NCI-H128 (cell line): ENCODE data around the gene PYURF.
A peak's percentile ranks its signal among the peaks of the same experiment; 100 is the strongest.
"Not testable (repeated sequence)": the region's sequence is repeated elsewhere in the genome, so short reads cannot be mapped to it uniquely, and the experiment has no call there.

Source experiments
- DNase-seq: peaks from one replicate; lab custom pipeline; 2025; ENCODE audit not compliant: unreplicated experiment; lab: John Stamatoyannopoulos, UW

The PYURF gene

GRCh38 chr4:88523325-88524129 lies at the start of gene PYURF:
Gene PYURF, minus strand, starts transcription at chr4:88523776. Its CDS starts 76 bp downstream, at chr4:88523700.
- peak; percentile 75 for DNase-seq

- DNase-seq, result no peak
Observed at GRCh38 chr4:88570001-88570400, 46.4 kb upstream of the PYURF start.

- DNase-seq, result no peak
Observed at GRCh38 chr4:88567591-88567990, 44.0 kb upstream of the PYURF start.

GRCh38 chr4:88549815-88550214 lies 26.2 kb upstream of the PYURF start:
- DNase-seq, result no peak

- not testable (repeated sequence) for DNase-seq
Observed at GRCh38 chr4:88539322-88540068, 15.9 kb upstream of the PYURF start.

- DNase-seq, result no peak
Observed at GRCh38 chr4:88537709-88538108, 14.1 kb upstream of the PYURF start.

- no peak for DNase-seq
Observed at GRCh38 chr4:88535090-88535755, 11.6 kb upstream of the PYURF start.

- no peak for DNase-seq
Observed at GRCh38 chr4:88533937-88534750, 10.6 kb upstream of the PYURF start.

- no peak for DNase-seq
Observed at GRCh38 chr4:88533088-88533790, 9.7 kb upstream of the PYURF start.

- DNase-seq, result no peak
Observed at GRCh38 chr4:88531549-88531948, 8.0 kb upstream of the PYURF start.

GRCh38 chr4:88528861-88529260 lies 5.3 kb upstream of the PYURF start:
- DNase-seq, result no peak

- DNase-seq, result no peak
Observed at GRCh38 chr4:88527787-88528186, 4.2 kb upstream of the PYURF start.

- no peak for DNase-seq
Observed at GRCh38 chr4:88526221-88526815, 2.7 kb upstream of the PYURF start.

- no peak for DNase-seq
Observed at GRCh38 chr4:88524171-88524570, 595 bp upstream of the PYURF start.

GRCh38 chr4:88522702-88523324 lies 763 bp downstream of the PYURF start:
- DNase-seq, result no peak

- no peak for DNase-seq
Observed at GRCh38 chr4:88518911-88519310, 4.7 kb downstream of the PYURF start.

GRCh38 chr4:88517825-88518224 lies 5.8 kb downstream of the PYURF start:
- no peak for DNase-seq

- no peak for DNase-seq
Observed at GRCh38 chr4:88516746-88517145, 6.8 kb downstream of the PYURF start.
